ENCODE results near the gene UBASH3A.

UBASH3A gene

GRCh38 chr21:42476388-42477331, 73.0 kb downstream of the UBASH3A start:
- Histone ChIP-seq H3K27me3 (ENCODE audit: low read depth) (0 out of 2 replicates have a peak, but pooled peaks cover 2% of the 10 kb centered on the region), H3K4me1 (no peaks in the 10 kb centered on the region)
- in situ Hi-C loops (cut with MboI; ENCODE audit: low sequenced_read_pairs), result no loop called here

GRCh38 chr21:42478504-42478903, 74.8 kb downstream of the UBASH3A start:
- Histone ChIP-seq H3K36me3 (replicated peaks) (no peaks in the 10 kb centered on the region), H3K4me3 (no peak overlapping the region), H3K27me3 (ENCODE audit: low read depth) (peaks cover 5% of the 10 kb centered on the region; the same call in 1 of the 2 replicates), H3K4me1 (no peaks in the 10 kb centered on the region), H3K9me3 (no peaks in the 10 kb centered on the region)
- no peak for DNase-seq (ENCODE audit: low spot score in 2 of 2)
- in situ Hi-C loops (cut with MboI; ENCODE audit: low sequenced_read_pairs), result no loop called here

More at GRCh38 chr21:42476388-42477331, 73.0 kb downstream of the UBASH3A start:
- Histone ChIP-seq H3K4me3 (no peak overlapping the region), H3K9me3 (no peaks in the 10 kb centered on the region), H3K36me3 (replicated peaks) (no peaks in the 10 kb centered on the region)
- DNase-seq (ENCODE audit: low spot score in 2 of 2), result no peak

- Histone ChIP-seq H3K9me3 (no peaks in the 10 kb centered on the region), H3K36me3 (replicated peaks) (no peaks in the 10 kb centered on the region), H3K27me3 (ENCODE audit: low read depth) (peaks cover 8% of the 10 kb centered on the region; the same call in 1 of the 2 replicates), H3K4me3 (no peak overlapping the region), H3K4me1 (no peaks in the 10 kb centered on the region)
- no peak for DNase-seq (ENCODE audit: low spot score in 2 of 2)
- in situ Hi-C loops (cut with MboI; ENCODE audit: low sequenced_read_pairs), result no loop called here
Measured at GRCh38 chr21:42479582-42479981, 75.9 kb downstream of the UBASH3A start.

- Histone ChIP-seq H3K9me3 (no peaks in the 10 kb centered on the region), H3K27me3 (ENCODE audit: low read depth) (peaks cover 10% of the 10 kb centered on the region; the same call in 1 of the 2 replicates), H3K36me3 (replicated peaks) (no peaks in the 10 kb centered on the region), H3K4me1 (no peaks in the 10 kb centered on the region), H3K4me3 (no peak overlapping the region)
- in situ Hi-C loops (cut with MboI; ENCODE audit: low sequenced_read_pairs), result no loop called here
- DNase-seq (ENCODE audit: low spot score in 2 of 2), result no peak
Measured at GRCh38 chr21:42480736-42481135, 77.0 kb downstream of the UBASH3A start.

- Histone ChIP-seq H3K27me3 (ENCODE audit: low read depth) (peaks cover 10% of the 10 kb centered on the region; the same call in 1 of the 2 replicates), H3K4me3 (no peak overlapping the region), H3K36me3 (replicated peaks) (no peaks in the 10 kb centered on the region), H3K9me3 (no peaks in the 10 kb centered on the region), H3K4me1 (no peaks in the 10 kb centered on the region)
- no peak for DNase-seq (ENCODE audit: low spot score in 2 of 2)
- in situ Hi-C loops (cut with MboI; ENCODE audit: low sequenced_read_pairs), result no loop called here
Measured at GRCh38 chr21:42481169-42481568, 77.5 kb downstream of the UBASH3A start.

GRCh38 chr21:42484966-42485365, 81.3 kb downstream of the UBASH3A start:
- Histone ChIP-seq H3K4me3 (no peak overlapping the region), H3K36me3 (replicated peaks) (no peaks in the 10 kb centered on the region), H3K27me3 (ENCODE audit: low read depth) (peaks cover 16% of the 10 kb centered on the region), H3K9me3 (no peaks in the 10 kb centered on the region), H3K4me1 (no peaks in the 10 kb centered on the region)
- no peak for DNase-seq (ENCODE audit: low spot score in 2 of 2)
- in situ Hi-C loops (cut with MboI; ENCODE audit: low sequenced_read_pairs), result no loop called here

GRCh38 chr21:42486072-42486471, 82.4 kb downstream of the UBASH3A start:
- no peaks in the 10 kb centered on the region for H3K4me1 ChIP-seq
- no peaks in the 10 kb centered on the region for H3K36me3 ChIP-seq (replicated peaks)
- in situ Hi-C loops (cut with MboI; ENCODE audit: low sequenced_read_pairs), result no loop called here
- peaks cover 16% of the 10 kb centered on the region for H3K27me3 ChIP-seq (ENCODE audit: low read depth)
- DNase-seq (ENCODE audit: low spot score in 2 of 2), result no peak
- no peaks in the 10 kb centered on the region for H3K9me3 ChIP-seq
- no peak overlapping the region for H3K4me3 ChIP-seq

GRCh38 chr21:42486531-42486930, 82.8 kb downstream of the UBASH3A start:
- Histone ChIP-seq H3K4me3 (no peak overlapping the region), H3K36me3 (replicated peaks) (no peaks in the 10 kb centered on the region), H3K4me1 (no peaks in the 10 kb centered on the region), H3K9me3 (no peaks in the 10 kb centered on the region), H3K27me3 (ENCODE audit: low read depth) (peaks cover 16% of the 10 kb centered on the region)
- in situ Hi-C loops (cut with MboI; ENCODE audit: low sequenced_read_pairs), result no loop called here
- no peak for DNase-seq (ENCODE audit: low spot score in 2 of 2)

GRCh38 chr21:42489006-42489563, 85.4 kb downstream of the UBASH3A start:
- no peak overlapping the region for H3K4me3 ChIP-seq
- H3K9me3 ChIP-seq, result no peaks in the 10 kb centered on the region
- peaks cover 13% of the 10 kb centered on the region for H3K27me3 ChIP-seq (ENCODE audit: low read depth)
- H3K36me3 ChIP-seq (replicated peaks), result no peaks in the 10 kb centered on the region
- in situ Hi-C loops (cut with MboI; ENCODE audit: low sequenced_read_pairs), result no loop called here
- no peaks in the 10 kb centered on the region for H3K4me1 ChIP-seq
- DNase-seq (ENCODE audit: low spot score in 2 of 2), result no peak

- no peaks in the 10 kb centered on the region for H3K9me3 ChIP-seq
- in situ Hi-C loops (cut with MboI; ENCODE audit: low sequenced_read_pairs), result no loop called here
- no peaks in the 10 kb centered on the region for H3K36me3 ChIP-seq (replicated peaks)
- H3K27me3 ChIP-seq (ENCODE audit: low read depth), result peaks cover 11% of the 10 kb centered on the region
- no peak for DNase-seq (ENCODE audit: low spot score in 2 of 2)
- no peak overlapping the region for H3K4me3 ChIP-seq
- H3K4me1 ChIP-seq, result no peaks in the 10 kb centered on the region
Measured at GRCh38 chr21:42489991-42490390, 86.3 kb downstream of the UBASH3A start.

GRCh38 chr21:42490720-42491119, 87.0 kb downstream of the UBASH3A start:
- in situ Hi-C loops (cut with MboI; ENCODE audit: low sequenced_read_pairs), result no loop called here
- no peaks in the 10 kb centered on the region for H3K9me3 ChIP-seq
- no peak overlapping the region for H3K4me3 ChIP-seq
- peaks cover 13% of the 10 kb centered on the region; the same call in 1 of the 2 replicates for H3K27me3 ChIP-seq (ENCODE audit: low read depth)
- no peak for DNase-seq (ENCODE audit: low spot score in 2 of 2)
- H3K36me3 ChIP-seq (replicated peaks), result no peaks in the 10 kb centered on the region
- no peaks in the 10 kb centered on the region for H3K4me1 ChIP-seq

- H3K9me3 ChIP-seq, result no peaks in the 10 kb centered on the region
- peaks cover 13% of the 10 kb centered on the region; the same call in 1 of the 2 replicates for H3K27me3 ChIP-seq (ENCODE audit: low read depth)
- in situ Hi-C loops (cut with MboI; ENCODE audit: low sequenced_read_pairs), result no loop called here
- no peaks in the 10 kb centered on the region for H3K36me3 ChIP-seq (replicated peaks)
- no peaks in the 10 kb centered on the region for H3K4me1 ChIP-seq
- no peak for DNase-seq (ENCODE audit: low spot score in 2 of 2)
- no peak overlapping the region for H3K4me3 ChIP-seq
Measured at GRCh38 chr21:42491328-42491727, 87.6 kb downstream of the UBASH3A start.

- Histone ChIP-seq H3K36me3 (replicated peaks) (no peaks in the 10 kb centered on the region), H3K4me3 (no peak overlapping the region), H3K4me1 (no peaks in the 10 kb centered on the region), H3K9me3 (no peaks in the 10 kb centered on the region), H3K27me3 (ENCODE audit: low read depth) (peaks cover 13% of the 10 kb centered on the region; the same call in 1 of the 2 replicates)
- in situ Hi-C loops (cut with MboI; ENCODE audit: low sequenced_read_pairs), result no loop called here
- DNase-seq (ENCODE audit: low spot score in 2 of 2), result no peak
Measured at GRCh38 chr21:42492201-42492600, 88.5 kb downstream of the UBASH3A start.

All from HAP-1 (cell line).